ENCODE data around the gene TRIB2. TPM values are rescaled to one million over a fixed set of nuclear protein-coding genes. Genes with fewer than 3 reads are reported as not detected.

The TRIB2 gene
- polyA plus RNA-seq, 3 donors = 0.29 to 2.6 (median 0.51) TPM

- WGBS (ENCODE audit: insufficient coverage) = 54% methylated on average over 4 of the region's 9 CpGs
- no peak overlapping the region for H3K27ac ChIP-seq (ENCODE audit: low read depth in 1 of 2, low read length in 2 of 2)
- H3K36me3 Mint-ChIP-seq = peaks cover 15 to 19% of the 10 kb centered on the region in 2 donors
- DNase-seq = peak in 1 of 3 donors; percentile 25
- peak overlapping the region in 1 of 3 experiments; percentile 81 for H3K4me3 ChIP-seq (replicated peaks in 1 of 3; ENCODE audit: low read depth in 2 of 3, low read length in 3 of 3)
- TF ChIP-seq, protein P1, sequence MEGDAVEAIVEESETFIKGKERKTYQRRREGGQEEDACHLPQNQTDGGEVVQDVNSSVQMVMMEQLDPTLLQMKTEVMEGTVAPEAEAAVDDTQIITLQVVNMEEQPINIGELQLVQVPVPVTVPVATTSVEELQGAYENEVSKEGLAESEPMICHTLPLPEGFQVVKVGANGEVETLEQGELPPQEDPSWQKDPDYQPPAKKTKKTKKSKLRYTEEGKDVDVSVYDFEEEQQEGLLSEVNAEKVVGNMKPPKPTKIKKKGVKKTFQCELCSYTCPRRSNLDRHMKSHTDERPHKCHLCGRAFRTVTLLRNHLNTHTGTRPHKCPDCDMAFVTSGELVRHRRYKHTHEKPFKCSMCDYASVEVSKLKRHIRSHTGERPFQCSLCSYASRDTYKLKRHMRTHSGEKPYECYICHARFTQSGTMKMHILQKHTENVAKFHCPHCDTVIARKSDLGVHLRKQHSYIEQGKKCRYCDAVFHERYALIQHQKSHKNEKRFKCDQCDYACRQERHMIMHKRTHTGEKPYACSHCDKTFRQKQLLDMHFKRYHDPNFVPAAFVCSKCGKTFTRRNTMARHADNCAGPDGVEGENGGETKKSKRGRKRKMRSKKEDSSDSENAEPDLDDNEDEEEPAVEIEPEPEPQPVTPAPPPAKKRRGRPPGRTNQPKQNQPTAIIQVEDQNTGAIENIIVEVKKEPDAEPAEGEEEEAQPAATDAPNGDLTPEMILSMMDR (IDR thresholded peaks at IDR 0.05) = no peak
- peaks cover 0 to 27% (median 14%) of the 10 kb centered on the region in 7 donors for H3K9me3 Mint-ChIP-seq
- H3K9ac ChIP-seq (ENCODE audit: insufficient read depth, low read length, poor library complexity, severe bottlenecking) = no peak overlapping the region
- peaks cover 49 to 61% of the 10 kb centered on the region in 2 donors for H3K4me1 ChIP-seq (ENCODE audit: control insufficient read depth in 1 of 2, insufficient read depth in 2 of 2, low read length in 2 of 2)
- H3K4me1 Mint-ChIP-seq = peaks cover 62% of the 10 kb centered on the region
- H3K36me3 ChIP-seq (replicated peaks in 1 of 2; ENCODE audit: control insufficient read depth in 1 of 2, insufficient read depth in 2 of 2, low read length in 2 of 2) = no peaks in the 10 kb centered on the region
- peaks cover 48 to 72% of the 10 kb centered on the region in 2 donors for H3K27me3 ChIP-seq (ENCODE audit: control insufficient read depth in 2 of 2, insufficient read depth in 2 of 2, low read length in 2 of 2)
- no peaks in the 10 kb centered on the region for H3K79me2 ChIP-seq (ENCODE audit: insufficient read depth, low read length)
- peaks cover 55 to 73% (median 68%) of the 10 kb centered on the region in 3 donors for H3K27me3 Mint-ChIP-seq (ENCODE audit: low read depth in 3 of 3)
- peak overlapping the region in 1 of 7 donors; percentile 38 for H3K27ac Mint-ChIP-seq
- H4K20me1 ChIP-seq (ENCODE audit: insufficient read depth, low read length) = no peaks in the 10 kb centered on the region
- peak overlapping the region; percentile 60 to 98 for H3K4me3 Mint-ChIP-seq
- H3K9me3 ChIP-seq (replicated peaks in 1 of 2; ENCODE audit: control insufficient read depth in 1 of 2, insufficient read depth in 1 of 2, low read length in 2 of 2) = no peaks in the 10 kb centered on the region
- no peak overlapping the region for H2AFZ ChIP-seq (ENCODE audit: insufficient read depth, low read depth, low read length, poor library complexity, severe bottlenecking)
- intact Hi-C loops (cut with micrococcal nuclease) = loop anchor here in 1 of 2 donors (10.0 kb wide), 1 partner anchor 275 kb away; no protein-coding TSS in a partner anchor
- H3K4me2 ChIP-seq (replicated peaks; ENCODE audit: extremely low read depth, low read length, poor library complexity, severe bottlenecking) = no peak overlapping the region
These were observed 2.9 kb downstream of the TRIB2 start for GRCh38 chr2:12719400-12720277.

GRCh38 chr2:12720278-12720620, 3.5 kb downstream of the TRIB2 start:
- Histone ChIP-seq H3K9ac (ENCODE audit: insufficient read depth, low read length, poor library complexity, severe bottlenecking) (no peak overlapping the region), H3K4me2 (replicated peaks; ENCODE audit: extremely low read depth, low read length, poor library complexity, severe bottlenecking) (no peak overlapping the region), H3K4me1 (ENCODE audit: control insufficient read depth in 1 of 2, insufficient read depth in 2 of 2, low read length in 2 of 2) (peaks cover 49 to 62% of the 10 kb centered on the region in 2 donors), H3K4me3 (replicated peaks in 1 of 3; ENCODE audit: low read depth in 2 of 3, low read length in 3 of 3) (no peak overlapping the region), H4K20me1 (ENCODE audit: insufficient read depth, low read length) (no peaks in the 10 kb centered on the region), H3K27ac (ENCODE audit: low read depth in 1 of 2, low read length in 2 of 2) (no peak overlapping the region), H3K79me2 (ENCODE audit: insufficient read depth, low read length) (no peaks in the 10 kb centered on the region), H3K27me3 (ENCODE audit: control insufficient read depth in 2 of 2, insufficient read depth in 2 of 2, low read length in 2 of 2) (peaks cover 43 to 66% of the 10 kb centered on the region in 2 donors), H2AFZ (ENCODE audit: insufficient read depth, low read depth, low read length, poor library complexity, severe bottlenecking) (no peak overlapping the region), H3K9me3 (replicated peaks in 1 of 2; ENCODE audit: control insufficient read depth in 1 of 2, insufficient read depth in 1 of 2, low read length in 2 of 2) (no peaks in the 10 kb centered on the region), H3K36me3 (replicated peaks in 1 of 2; ENCODE audit: control insufficient read depth in 1 of 2, insufficient read depth in 2 of 2, low read length in 2 of 2) (no peaks in the 10 kb centered on the region)
- H3K27ac Mint-ChIP-seq = no peak overlapping the region
- peaks cover 64% of the 10 kb centered on the region for H3K4me1 Mint-ChIP-seq
- DNase-seq = no peak
- peaks cover 54 to 72% (median 65%) of the 10 kb centered on the region in 3 donors for H3K27me3 Mint-ChIP-seq (ENCODE audit: low read depth in 3 of 3)
- TF ChIP-seq, protein P1 (IDR thresholded peaks at IDR 0.05) = no peak
- peaks cover 15 to 19% of the 10 kb centered on the region in 2 donors for H3K36me3 Mint-ChIP-seq
- no CpG with 5 or more reads among the region's 1 CpG for WGBS (ENCODE audit: insufficient coverage)
- H3K9me3 Mint-ChIP-seq = peaks cover 0 to 25% (median 14%) of the 10 kb centered on the region in 7 donors
- H3K4me3 Mint-ChIP-seq = peak overlapping the region in 1 of 2 donors; percentile 98
- intact Hi-C loops (cut with micrococcal nuclease) = no loop called here
